ENCODE results near the gene GNAT2.

GNAT2 gene

DNA sequence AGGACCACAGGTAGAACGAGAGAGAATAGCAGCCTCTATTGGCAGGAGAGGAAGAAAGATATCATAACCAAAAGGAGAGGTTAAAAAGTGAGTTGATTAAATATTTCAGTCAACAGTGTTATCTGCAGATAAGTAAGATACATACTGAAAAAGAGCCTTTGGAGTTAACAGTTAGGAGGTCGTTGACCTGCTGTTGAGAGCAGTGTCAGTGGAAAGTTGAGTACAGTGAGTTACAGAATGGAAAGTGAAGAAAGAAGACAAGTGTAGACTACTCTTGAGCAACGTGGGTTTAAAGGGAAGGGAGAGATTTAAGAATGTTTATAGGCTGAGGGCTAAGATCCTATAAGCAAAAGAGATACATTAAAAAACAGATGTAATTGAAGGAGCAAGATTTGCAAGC lies 30.2 kb downstream of the GNAT2 start:
- Histone ChIP-seq H3K4me3 (ENCODE audit: low read depth, low read length) (no peak overlapping the region), H3K27me3 (replicated peaks) (no peaks in the 10 kb centered on the region), H3K36me3 (replicated peaks) (peaks cover 57% of the 10 kb centered on the region), H3K27ac (no peak overlapping the region)
- no peak for DNase-seq
- TF ChIP-seq, protein P1, sequence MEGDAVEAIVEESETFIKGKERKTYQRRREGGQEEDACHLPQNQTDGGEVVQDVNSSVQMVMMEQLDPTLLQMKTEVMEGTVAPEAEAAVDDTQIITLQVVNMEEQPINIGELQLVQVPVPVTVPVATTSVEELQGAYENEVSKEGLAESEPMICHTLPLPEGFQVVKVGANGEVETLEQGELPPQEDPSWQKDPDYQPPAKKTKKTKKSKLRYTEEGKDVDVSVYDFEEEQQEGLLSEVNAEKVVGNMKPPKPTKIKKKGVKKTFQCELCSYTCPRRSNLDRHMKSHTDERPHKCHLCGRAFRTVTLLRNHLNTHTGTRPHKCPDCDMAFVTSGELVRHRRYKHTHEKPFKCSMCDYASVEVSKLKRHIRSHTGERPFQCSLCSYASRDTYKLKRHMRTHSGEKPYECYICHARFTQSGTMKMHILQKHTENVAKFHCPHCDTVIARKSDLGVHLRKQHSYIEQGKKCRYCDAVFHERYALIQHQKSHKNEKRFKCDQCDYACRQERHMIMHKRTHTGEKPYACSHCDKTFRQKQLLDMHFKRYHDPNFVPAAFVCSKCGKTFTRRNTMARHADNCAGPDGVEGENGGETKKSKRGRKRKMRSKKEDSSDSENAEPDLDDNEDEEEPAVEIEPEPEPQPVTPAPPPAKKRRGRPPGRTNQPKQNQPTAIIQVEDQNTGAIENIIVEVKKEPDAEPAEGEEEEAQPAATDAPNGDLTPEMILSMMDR (IDR thresholded peaks at IDR 0.05; ENCODE audit: low read depth, low read length, missing control alignments), result no peak
- in situ Hi-C loops (cut with HindIII; ENCODE audit: low pct_ligation_motif_present, low sequenced_read_pairs), result no loop called here

DNA sequence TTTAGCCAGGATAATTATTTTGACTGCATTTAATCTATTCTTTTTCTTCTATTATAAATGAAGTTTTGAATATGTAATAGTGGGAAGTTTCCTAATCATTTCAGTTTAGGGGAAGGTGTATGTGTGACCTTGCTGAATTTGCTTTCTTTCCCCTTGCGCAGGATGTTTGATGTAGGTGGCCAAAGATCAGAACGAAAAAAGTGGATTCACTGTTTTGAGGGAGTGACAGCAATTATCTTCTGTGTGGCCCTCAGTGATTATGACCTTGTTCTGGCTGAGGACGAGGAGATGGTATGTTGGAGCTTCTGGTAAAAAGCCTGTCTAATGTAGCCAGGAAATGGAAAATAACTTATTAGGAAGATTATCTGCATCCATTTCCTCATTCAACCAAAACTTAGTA lies 33.4 kb downstream of the GNAT2 start:
- in situ Hi-C loops (cut with HindIII; ENCODE audit: low pct_ligation_motif_present, low sequenced_read_pairs), result no loop called here
- Histone ChIP-seq H3K27me3 (replicated peaks) (no peaks in the 10 kb centered on the region), H3K36me3 (replicated peaks) (peaks cover 63% of the 10 kb centered on the region), H3K27ac (no peak overlapping the region), H3K4me3 (ENCODE audit: low read depth, low read length) (no peak overlapping the region)
- TF ChIP-seq, protein P1 (IDR thresholded peaks at IDR 0.05; ENCODE audit: low read depth, low read length, missing control alignments), result no peak
- DNase-seq, result no peak

DNA sequence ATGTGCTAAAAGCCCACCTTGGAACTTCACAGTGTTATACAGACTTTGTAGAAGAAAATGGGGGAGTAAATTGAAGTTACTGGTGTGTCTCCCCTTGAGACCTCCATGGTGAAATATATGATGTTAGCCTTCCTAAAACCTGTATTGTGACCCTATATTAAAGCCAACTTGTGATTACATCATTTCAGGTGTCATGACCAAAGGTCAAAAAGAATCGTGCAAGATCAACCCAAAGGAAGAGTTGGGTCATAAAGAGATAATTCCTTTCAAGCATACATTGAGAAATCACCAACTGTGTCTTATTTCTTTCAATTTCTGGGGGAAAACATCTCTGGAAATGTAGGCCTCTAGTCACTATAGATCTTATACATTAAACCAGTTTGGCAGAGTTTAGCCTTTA lies 34.6 kb downstream of the GNAT2 start:
- H3K4me3 ChIP-seq (ENCODE audit: low read depth, low read length), result no peak overlapping the region
- H3K36me3 ChIP-seq (replicated peaks), result peaks cover 68% of the 10 kb centered on the region
- TF ChIP-seq, protein P1 (IDR thresholded peaks at IDR 0.05; ENCODE audit: low read depth, low read length, missing control alignments), result no peak
- in situ Hi-C loops (cut with HindIII; ENCODE audit: low pct_ligation_motif_present, low sequenced_read_pairs), result no loop called here
- no peak for DNase-seq
- no peaks in the 10 kb centered on the region for H3K27me3 ChIP-seq (replicated peaks)
- no peak overlapping the region for H3K27ac ChIP-seq

GRCh38 chr1:109582021-109582420 lies 37.4 kb downstream of the GNAT2 start:
- in situ Hi-C loops (cut with HindIII; ENCODE audit: low pct_ligation_motif_present, low sequenced_read_pairs), result no loop called here
- TF ChIP-seq, protein P1 (IDR thresholded peaks at IDR 0.05; ENCODE audit: low read depth, low read length, missing control alignments), result no peak
- no peak overlapping the region for H3K27ac ChIP-seq
- no peak overlapping the region for H3K4me3 ChIP-seq (ENCODE audit: low read depth, low read length)
- DNase-seq, result no peak
- no peaks in the 10 kb centered on the region for H3K27me3 ChIP-seq (replicated peaks)
- H3K36me3 ChIP-seq (replicated peaks), result peaks cover 47% of the 10 kb centered on the region

- no peak for DNase-seq
- in situ Hi-C loops (cut with HindIII; ENCODE audit: low pct_ligation_motif_present, low sequenced_read_pairs), result no loop called here
- Histone ChIP-seq H3K27ac (no peak overlapping the region), H3K4me3 (ENCODE audit: low read depth, low read length) (no peak overlapping the region), H3K27me3 (replicated peaks) (no peaks in the 10 kb centered on the region), H3K36me3 (replicated peaks) (peaks cover 27% of the 10 kb centered on the region)
- TF ChIP-seq, protein P1 (IDR thresholded peaks at IDR 0.05; ENCODE audit: low read depth, low read length, missing control alignments), result no peak
These were observed 39.9 kb downstream of the GNAT2 start for GRCh38 chr1:109579491-109579890.

DNA sequence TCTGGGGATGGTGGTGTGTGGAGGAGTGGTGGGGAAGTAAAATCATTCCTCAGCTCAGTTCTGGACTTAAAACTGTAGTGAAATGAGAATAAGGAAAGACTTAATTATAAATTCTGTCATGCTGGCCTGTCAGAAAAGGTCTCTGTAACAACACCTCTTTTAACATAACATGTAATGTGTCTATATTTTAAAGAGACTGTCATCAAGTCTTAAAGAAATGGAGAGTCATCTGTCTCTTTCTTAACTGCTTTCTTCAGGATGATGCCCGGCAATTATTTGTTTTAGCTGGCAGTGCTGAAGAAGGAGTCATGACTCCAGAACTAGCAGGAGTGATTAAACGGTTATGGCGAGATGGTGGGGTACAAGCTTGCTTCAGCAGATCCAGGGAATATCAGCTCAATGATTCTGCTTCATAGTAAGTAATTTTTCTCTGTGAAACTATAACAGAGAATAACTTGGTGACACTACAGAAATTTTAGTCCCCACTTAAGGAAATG lies 40.4 kb downstream of the GNAT2 start:
- Histone ChIP-seq H3K27ac (no peak overlapping the region), H3K27me3 (replicated peaks) (no peaks in the 10 kb centered on the region), H3K4me3 (ENCODE audit: low read depth, low read length) (no peak overlapping the region), H3K36me3 (replicated peaks) (peaks cover 25% of the 10 kb centered on the region)
- DNase-seq, result no peak
- in situ Hi-C loops (cut with HindIII; ENCODE audit: low pct_ligation_motif_present, low sequenced_read_pairs), result no loop called here
- TF ChIP-seq, protein P1 (IDR thresholded peaks at IDR 0.05; ENCODE audit: low read depth, low read length, missing control alignments), result no peak
